ES-I3 (cell line): ENCODE measurements around the gene GALNT17.

ENCODE experiments used
- H3K36me3 ChIP-seq: 2 replicates; pipeline ENCODE4 v1.6.1; 2013; ENCODE audit warnings: mild to moderate bottlenecking, low read length, control low read depth, moderate library complexity; ENCODE audit not compliant: insufficient read depth
- H3K4me1 ChIP-seq: 2 replicates; pipeline ENCODE4 v1.6.1; 2013; ENCODE audit warnings: mild to moderate bottlenecking, control low read depth, low read length; ENCODE audit not compliant: insufficient read depth
- H3K9ac ChIP-seq: 2 replicates; pipeline ENCODE4 v1.6.1; 2013; ENCODE audit warnings: low read depth, mild to moderate bottlenecking, low read length, moderate library complexity
- H3K9me3 ChIP-seq: 2 replicates; pipeline ENCODE4 v1.6.1; 2013; ENCODE audit warnings: mild to moderate bottlenecking, low read length, moderate library complexity; ENCODE audit not compliant: control insufficient read depth, insufficient read depth

Gene GALNT17

GRCh38 chr7:71300086-71300485 lies 168.1 kb downstream of the GALNT17 start:
- no peaks in the 10 kb centered on the region for H3K36me3 ChIP-seq
- H3K9me3 ChIP-seq, result no peaks in the 10 kb centered on the region
- H3K9ac ChIP-seq, result no peak overlapping the region
- H3K4me1 ChIP-seq, result peaks cover 14% of the 10 kb centered on the region

GRCh38 chr7:71300603-71301002 lies 168.7 kb downstream of the GALNT17 start:
- Histone ChIP-seq H3K4me1 (peaks cover 18% of the 10 kb centered on the region), H3K9ac (no peak overlapping the region), H3K9me3 (no peaks in the 10 kb centered on the region), H3K36me3 (no peaks in the 10 kb centered on the region)

GRCh38 chr7:71301167-71301566 lies 169.2 kb downstream of the GALNT17 start:
- Histone ChIP-seq H3K36me3 (no peaks in the 10 kb centered on the region), H3K9me3 (no peaks in the 10 kb centered on the region), H3K4me1 (peaks cover 18% of the 10 kb centered on the region), H3K9ac (no peak overlapping the region)

GRCh38 chr7:71303566-71303965 lies 171.6 kb downstream of the GALNT17 start:
- Histone ChIP-seq H3K9me3 (no peaks in the 10 kb centered on the region), H3K36me3 (no peaks in the 10 kb centered on the region), H3K4me1 (peaks cover 26% of the 10 kb centered on the region), H3K9ac (no peak overlapping the region)

GRCh38 chr7:71308096-71308495 lies 176.2 kb downstream of the GALNT17 start:
- Histone ChIP-seq H3K9me3 (no peaks in the 10 kb centered on the region), H3K36me3 (no peaks in the 10 kb centered on the region), H3K9ac (no peak overlapping the region), H3K4me1 (peaks cover 20% of the 10 kb centered on the region)

- H3K9me3 ChIP-seq, result peaks cover 6% of the 10 kb centered on the region; the same call in 1 of the 2 replicates
- peaks cover 22% of the 10 kb centered on the region for H3K4me1 ChIP-seq
- H3K36me3 ChIP-seq, result no peaks in the 10 kb centered on the region
- no peak overlapping the region for H3K9ac ChIP-seq
These were observed 179.6 kb downstream of the GALNT17 start for GRCh38 chr7:71311576-71311975.

- Histone ChIP-seq H3K36me3 (no peaks in the 10 kb centered on the region), H3K4me1 (peaks cover 16% of the 10 kb centered on the region), H3K9ac (no peak overlapping the region), H3K9me3 (peaks cover 6% of the 10 kb centered on the region; the same call in 1 of the 2 replicates)
These were observed 181.0 kb downstream of the GALNT17 start for GRCh38 chr7:71312755-71313490.

GRCh38 chr7:71313553-71313952 lies 181.6 kb downstream of the GALNT17 start:
- Histone ChIP-seq H3K36me3 (no peaks in the 10 kb centered on the region), H3K4me1 (peaks cover 14% of the 10 kb centered on the region; the same call in 1 of the 2 replicates), H3K9ac (no peak overlapping the region), H3K9me3 (peaks cover 6% of the 10 kb centered on the region; the same call in 1 of the 2 replicates)

GRCh38 chr7:71320916-71321315 lies 189.0 kb downstream of the GALNT17 start:
- no peaks in the 10 kb centered on the region for H3K36me3 ChIP-seq
- H3K4me1 ChIP-seq, result peaks cover 9% of the 10 kb centered on the region
- H3K9ac ChIP-seq, result no peak overlapping the region
- no peaks in the 10 kb centered on the region for H3K9me3 ChIP-seq

- Histone ChIP-seq H3K36me3 (no peaks in the 10 kb centered on the region), H3K9ac (no peak overlapping the region), H3K9me3 (no peaks in the 10 kb centered on the region), H3K4me1 (peaks cover 9% of the 10 kb centered on the region)
These were observed 190.3 kb downstream of the GALNT17 start for GRCh38 chr7:71322201-71322600.

- Histone ChIP-seq H3K36me3 (no peaks in the 10 kb centered on the region), H3K4me1 (peaks cover 9% of the 10 kb centered on the region), H3K9me3 (no peaks in the 10 kb centered on the region), H3K9ac (no peak overlapping the region)
These were observed 191.8 kb downstream of the GALNT17 start for GRCh38 chr7:71323726-71324125.

GRCh38 chr7:71325151-71325550 lies 193.2 kb downstream of the GALNT17 start:
- no peaks in the 10 kb centered on the region for H3K9me3 ChIP-seq
- H3K36me3 ChIP-seq, result no peaks in the 10 kb centered on the region
- no peak overlapping the region for H3K9ac ChIP-seq

GRCh38 chr7:71326595-71326994 lies 194.7 kb downstream of the GALNT17 start:
- Histone ChIP-seq H3K36me3 (no peaks in the 10 kb centered on the region), H3K9me3 (no peaks in the 10 kb centered on the region), H3K4me1 (peaks cover 16% of the 10 kb centered on the region), H3K9ac (no peak overlapping the region)

More at GRCh38 chr7:71325151-71325550, 193.2 kb downstream of the GALNT17 start:
- H3K4me1 ChIP-seq, result peaks cover 16% of the 10 kb centered on the region

- no peaks in the 10 kb centered on the region for H3K36me3 ChIP-seq
- H3K9me3 ChIP-seq, result no peaks in the 10 kb centered on the region
- peaks cover 16% of the 10 kb centered on the region for H3K4me1 ChIP-seq
- H3K9ac ChIP-seq, result no peak overlapping the region
These were observed 196.0 kb downstream of the GALNT17 start for GRCh38 chr7:71327946-71328345.

- H3K36me3 ChIP-seq, result no peaks in the 10 kb centered on the region
- H3K9me3 ChIP-seq, result no peaks in the 10 kb centered on the region
- H3K4me1 ChIP-seq, result peaks cover 16% of the 10 kb centered on the region
- no peak overlapping the region for H3K9ac ChIP-seq
These were observed 197.2 kb downstream of the GALNT17 start for GRCh38 chr7:71329030-71329660.
